Measurements from ENCODE around the gene CAPSL.

The CAPSL gene

GRCh38 chr5:35926389-35927051, 11.9 kb downstream of the CAPSL start:
- in situ Hi-C loops (cut with MboI; ENCODE audit: low sequenced_read_pairs, unreplicated experiment) = loop anchor here (5.0 to 10.0 kb wide), 3 partner anchors 152 to 832 kb away; no protein-coding TSS in a partner anchor
- TF ChIP-seq CTCF (IDR thresholded peaks at IDR 0.05; ENCODE audit: borderline replicate concordance, control extremely low read depth, extremely low read depth, insufficient read depth, missing control alignments) = peak; percentile 83
- DNase-seq (ENCODE audit: low spot score) = peak; percentile 67

- peak; percentile 75 for DNase-seq (ENCODE audit: low spot score)
- TF ChIP-seq CTCF (IDR thresholded peaks at IDR 0.05; ENCODE audit: borderline replicate concordance, control extremely low read depth, extremely low read depth, insufficient read depth, missing control alignments) = peak; percentile 93
- in situ Hi-C loops (cut with MboI; ENCODE audit: low sequenced_read_pairs, unreplicated experiment) = loop anchor here (5.0 to 10.0 kb wide), 3 partner anchors 150 to 830 kb away; no protein-coding TSS in a partner anchor
Measured at GRCh38 chr5:35924950-35925722, 13.3 kb downstream of the CAPSL start.

GRCh38 chr5:35924122-35924949, 14.1 kb downstream of the CAPSL start:
- in situ Hi-C loops (cut with MboI; ENCODE audit: low sequenced_read_pairs, unreplicated experiment) = loop anchor here (10.0 kb wide), 2 partner anchors 150 to 830 kb away; no protein-coding TSS in a partner anchor
- no peak for DNase-seq (ENCODE audit: low spot score)
- TF ChIP-seq CTCF (IDR thresholded peaks at IDR 0.05; ENCODE audit: borderline replicate concordance, control extremely low read depth, extremely low read depth, insufficient read depth, missing control alignments) = no peak

- no peak for TF ChIP-seq CTCF (IDR thresholded peaks at IDR 0.05; ENCODE audit: borderline replicate concordance, control extremely low read depth, extremely low read depth, insufficient read depth, missing control alignments)
- no peak for DNase-seq (ENCODE audit: low spot score)
- in situ Hi-C loops (cut with MboI; ENCODE audit: low sequenced_read_pairs, unreplicated experiment) = loop anchor here (10.0 kb wide), 2 partner anchors 148 to 828 kb away; no protein-coding TSS in a partner anchor
Measured at GRCh38 chr5:35922468-35922867, 16.0 kb downstream of the CAPSL start.

GRCh38 chr5:35921930-35922329, 16.5 kb downstream of the CAPSL start:
- no peak for TF ChIP-seq CTCF (IDR thresholded peaks at IDR 0.05; ENCODE audit: borderline replicate concordance, control extremely low read depth, extremely low read depth, insufficient read depth, missing control alignments)
- in situ Hi-C loops (cut with MboI; ENCODE audit: low sequenced_read_pairs, unreplicated experiment) = loop anchor here (10.0 kb wide), 2 partner anchors 147 to 827 kb away; no protein-coding TSS in a partner anchor

GRCh38 chr5:35920890-35921289, 17.5 kb downstream of the CAPSL start:
- in situ Hi-C loops (cut with MboI; ENCODE audit: low sequenced_read_pairs, unreplicated experiment) = loop anchor here (10.0 kb wide), 2 partner anchors 146 to 826 kb away; no protein-coding TSS in a partner anchor
- DNase-seq (ENCODE audit: low spot score) = no peak
- TF ChIP-seq CTCF (IDR thresholded peaks at IDR 0.05; ENCODE audit: borderline replicate concordance, control extremely low read depth, extremely low read depth, insufficient read depth, missing control alignments) = no peak

More at GRCh38 chr5:35921930-35922329, 16.5 kb downstream of the CAPSL start:
- no peak for DNase-seq (ENCODE audit: low spot score)
